Duodenal mucosa (tissue), 2 donors: ENCODE data around the gene GGT6.
"Not testable (repeated sequence)": the region's sequence is repeated elsewhere in the genome, so short reads cannot be mapped to it uniquely, and the experiment has no call there.

ENCODE experiments used
- H3K27ac ChIP-seq: one replicate; pipeline ENCODE4 v1.7.0; 2013; ENCODE audit warnings: low read depth, low read length
- H3K27me3 ChIP-seq, 2 donors: one replicate each; pipeline ENCODE4 v1.7.0; 2013; ENCODE audit warnings: low read length in 2 of 2, control low read depth in 1 of 2; ENCODE audit not compliant: insufficient read depth in 2 of 2, control insufficient read depth in 1 of 2
- H3K36me3 ChIP-seq, 2 donors: one replicate each; pipeline ENCODE4 v1.7.0; 2013; ENCODE audit warnings: low read length in 2 of 2, control low read depth in 1 of 2; ENCODE audit not compliant: insufficient read depth in 2 of 2, control insufficient read depth in 1 of 2
- H3K4me1 ChIP-seq, 2 donors: one replicate each; pipeline ENCODE4 v1.7.0; 2013; ENCODE audit warnings: low read length in 2 of 2, control low read depth in 1 of 2; ENCODE audit not compliant: insufficient read depth in 2 of 2, control insufficient read depth in 1 of 2
- H3K4me3 ChIP-seq, 2 donors: one replicate each; pipeline ENCODE4 v1.7.0; 2013; ENCODE audit warnings: low read length in 2 of 2, low read depth in 1 of 2
- H3K9ac ChIP-seq, 2 donors: one replicate each; pipeline ENCODE4 v1.7.0; 2013; ENCODE audit warnings: low read length in 2 of 2, low read depth in 1 of 2
- H3K9me3 ChIP-seq, 2 donors: one replicate each; pipeline ENCODE4 v1.7.0; 2013; ENCODE audit warnings: low read length in 2 of 2, control low read depth in 1 of 2; ENCODE audit not compliant: control insufficient read depth in 1 of 2

Gene GGT6

GRCh38 chr17:4600563-4600962, 40.2 kb upstream of the GGT6 start:
- no peaks in the 10 kb centered on the region for H3K36me3 ChIP-seq
- no peaks in the 10 kb centered on the region for H3K9me3 ChIP-seq
- H3K27ac ChIP-seq, result no peak overlapping the region
- no peak overlapping the region for H3K9ac ChIP-seq
- H3K4me1 ChIP-seq, result peaks cover 0 to 3% of the 10 kb centered on the region in 2 donors
- H3K27me3 ChIP-seq, result no peaks in the 10 kb centered on the region
- no peak overlapping the region for H3K4me3 ChIP-seq

DNA sequence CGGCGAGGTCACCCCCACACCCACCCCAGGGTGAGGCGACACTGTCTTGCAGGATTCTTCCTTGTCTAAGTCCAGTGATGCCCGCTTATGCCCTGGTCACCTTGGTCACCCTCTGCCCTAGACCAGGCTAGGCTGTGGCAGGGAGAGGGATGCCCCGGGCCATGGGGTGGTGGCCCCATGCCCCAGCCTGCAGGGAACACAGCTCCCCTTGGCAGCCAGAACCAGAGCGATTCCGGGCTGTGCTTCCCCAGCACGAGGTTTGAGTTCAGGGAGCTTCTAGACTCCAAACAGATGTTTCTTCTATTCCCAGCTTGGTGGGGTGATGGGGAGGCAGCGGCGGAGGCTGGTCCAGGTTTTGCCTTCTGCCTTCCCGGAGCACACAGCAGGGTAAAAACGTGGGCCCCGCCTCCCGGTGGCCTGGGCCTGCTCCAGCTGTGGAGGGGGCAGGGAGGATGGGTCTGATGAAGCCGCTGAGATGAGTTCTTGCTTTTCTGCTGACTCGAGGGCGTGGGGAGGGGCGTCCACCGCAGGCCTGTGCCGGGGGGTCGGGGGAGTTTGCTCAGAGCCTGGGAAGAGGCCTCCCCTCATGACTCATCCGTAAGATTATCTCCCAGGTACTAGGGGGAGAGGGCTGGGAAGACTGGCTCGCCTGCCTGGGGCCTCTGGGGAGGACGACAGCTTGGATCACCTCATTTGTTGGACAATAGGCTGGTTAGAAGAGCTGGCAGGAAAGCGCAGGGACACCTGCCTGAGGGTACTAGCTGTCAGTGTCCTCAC, 39.3 kb upstream of the GGT6 start:
- no peak overlapping the region for H3K9ac ChIP-seq
- H3K27me3 ChIP-seq, result no peaks in the 10 kb centered on the region
- no peaks in the 10 kb centered on the region for H3K9me3 ChIP-seq
- peaks cover 0 to 8% of the 10 kb centered on the region in 2 donors for H3K4me1 ChIP-seq
- H3K36me3 ChIP-seq, result no peaks in the 10 kb centered on the region
- no peak overlapping the region for H3K27ac ChIP-seq
- H3K4me3 ChIP-seq, result no peak overlapping the region

GRCh38 chr17:4598776-4599504, 38.6 kb upstream of the GGT6 start:
- Histone ChIP-seq H3K9me3 (no peaks in the 10 kb centered on the region), H3K36me3 (no peaks in the 10 kb centered on the region), H3K27me3 (no peaks in the 10 kb centered on the region), H3K4me3 (no peak overlapping the region), H3K9ac (no peak overlapping the region), H3K4me1 (peaks cover 0 to 9% of the 10 kb centered on the region in 2 donors), H3K27ac (no peak overlapping the region)

- Histone ChIP-seq H3K4me3 (no peak overlapping the region), H3K9me3 (no peaks in the 10 kb centered on the region), H3K4me1 (peaks cover 0 to 9% of the 10 kb centered on the region in 2 donors), H3K27me3 (no peaks in the 10 kb centered on the region), H3K27ac (no peak overlapping the region), H3K36me3 (no peaks in the 10 kb centered on the region), H3K9ac (no peak overlapping the region)
Observed at GRCh38 chr17:4597975-4598374, 37.6 kb upstream of the GGT6 start.

DNA sequence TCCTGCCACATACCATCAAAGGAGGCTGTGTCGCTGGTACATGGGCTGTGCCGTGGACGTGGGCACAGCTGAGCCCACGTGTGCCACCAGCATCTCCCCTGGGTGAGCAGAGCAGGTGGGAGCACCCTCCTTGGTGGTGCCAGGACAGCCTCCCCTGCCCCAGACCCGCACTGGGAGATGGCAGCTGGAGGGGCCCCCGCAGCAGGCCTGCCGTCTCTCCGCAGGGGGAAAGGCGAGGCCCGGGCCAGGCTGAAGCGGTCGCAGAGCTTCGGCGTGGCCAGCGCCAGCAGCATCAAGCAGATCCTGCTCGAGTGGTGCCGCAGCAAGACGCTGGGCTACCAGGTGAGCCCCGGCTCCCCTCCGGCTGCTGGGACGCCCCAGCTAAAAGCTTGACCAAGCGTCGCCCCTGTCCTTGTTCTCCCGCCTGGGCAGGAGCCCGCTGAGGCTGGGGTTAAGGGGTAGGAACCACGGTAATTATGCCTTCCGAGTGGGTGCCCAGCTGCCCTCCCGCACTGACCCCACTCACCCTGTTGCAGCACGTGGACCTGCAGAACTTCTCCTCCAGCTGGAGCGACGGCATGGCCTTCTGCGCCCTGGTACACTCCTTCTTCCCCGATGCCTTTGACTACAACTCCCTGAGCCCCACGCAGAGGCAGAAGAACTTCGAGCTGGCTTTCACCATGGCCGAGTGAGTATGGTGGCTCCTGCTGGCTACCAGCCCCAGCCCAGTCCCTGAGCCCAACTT, 36.4 kb upstream of the GGT6 start:
- no peaks in the 10 kb centered on the region for H3K27me3 ChIP-seq
- H3K36me3 ChIP-seq, result no peaks in the 10 kb centered on the region
- H3K9ac ChIP-seq, result no peak overlapping the region
- H3K9me3 ChIP-seq, result no peaks in the 10 kb centered on the region
- H3K4me1 ChIP-seq, result peaks cover 0 to 9% of the 10 kb centered on the region in 2 donors
- H3K4me3 ChIP-seq, result no peak overlapping the region
- no peak overlapping the region for H3K27ac ChIP-seq

- H3K27ac ChIP-seq, result not testable (repeated sequence)
Observed at GRCh38 chr17:4595685-4596342, 35.4 kb upstream of the GGT6 start.

GRCh38 chr17:4594931-4595684, 34.7 kb upstream of the GGT6 start:
- Histone ChIP-seq H3K9ac (no peak overlapping the region), H3K9me3 (no peaks in the 10 kb centered on the region), H3K4me1 (peaks cover 0 to 9% of the 10 kb centered on the region in 2 donors), H3K27me3 (no peaks in the 10 kb centered on the region), H3K27ac (no peak overlapping the region), H3K36me3 (no peaks in the 10 kb centered on the region), H3K4me3 (peak overlapping the region in 1 of 2 donors; percentile 28)

More at GRCh38 chr17:4595685-4596342, 35.4 kb upstream of the GGT6 start:
- H3K4me1 ChIP-seq, H3K27me3 ChIP-seq, H3K9ac ChIP-seq, H3K36me3 ChIP-seq, H3K9me3 ChIP-seq, H3K4me3 ChIP-seq: not testable (repeated sequence)

- Histone ChIP-seq H3K4me3 (no peak overlapping the region), H3K27ac (no peak overlapping the region), H3K27me3 (no peaks in the 10 kb centered on the region), H3K4me1 (peaks cover 0 to 9% of the 10 kb centered on the region in 2 donors), H3K9me3 (no peaks in the 10 kb centered on the region), H3K36me3 (no peaks in the 10 kb centered on the region), H3K9ac (no peak overlapping the region)
Observed at GRCh38 chr17:4594406-4594805, 34.0 kb upstream of the GGT6 start.

DNA sequence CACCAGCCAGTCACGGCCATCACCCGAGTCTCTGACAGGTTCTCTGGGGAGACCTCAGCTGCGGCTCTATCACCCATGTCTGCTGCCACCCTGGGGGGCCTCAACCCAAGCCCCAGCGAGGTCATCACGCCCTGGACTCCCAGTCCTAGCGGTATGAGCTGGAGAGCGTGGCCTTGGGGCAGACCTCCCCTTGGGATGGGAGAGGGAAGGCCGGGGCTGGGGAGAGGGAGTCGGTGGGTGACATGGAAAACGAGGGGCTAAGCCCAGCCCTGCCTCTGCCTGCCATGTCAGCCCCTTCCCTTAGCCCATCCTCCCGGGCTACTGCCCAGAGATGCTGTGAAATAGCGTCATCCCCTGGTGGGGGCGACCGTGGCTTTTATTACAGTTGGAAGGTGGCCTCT, 32.6 kb upstream of the GGT6 start:
- Histone ChIP-seq H3K36me3 (no peaks in the 10 kb centered on the region), H3K9me3 (no peaks in the 10 kb centered on the region), H3K4me3 (no peak overlapping the region), H3K27ac (no peak overlapping the region), H3K4me1 (peaks cover 0 to 9% of the 10 kb centered on the region in 2 donors), H3K9ac (no peak overlapping the region), H3K27me3 (no peaks in the 10 kb centered on the region)
